H1 (cell line): ENCODE measurements around the gene FAM193A. TPM values are rescaled to one million over a fixed set of nuclear protein-coding genes. Genes with fewer than 3 reads are reported as not detected.

Experiments used
- CTCF ChIA-PET: fragments of 300-600 bp; sonication (Branson Sonifier 250); formaldehyde crosslinking; loops from one replicate; lab custom pipeline; 2021; ENCODE audit not compliant: partially characterized antibody; lab: Charles Lee
- POLR2A ChIA-PET: fragments of 300-600 bp; sonication (Branson Sonifier 250); formaldehyde crosslinking; loops from one replicate; lab custom pipeline; 2021; ENCODE audit warnings: inconsistent platforms; ENCODE audit not compliant: partially characterized antibody; lab: Charles Lee
- DNase-seq, 2 experiments: peaks; one replicate each; pipeline versions ENCODE4 v3.0.0 to v3.0.0-alpha.2; 2010 to 2022; ENCODE audit warnings: low spot score in 2 of 2, low read depth in 1 of 2, mixed read lengths in 1 of 2
- FAIRE-seq: peaks from 2 replicates; lab custom pipeline; 2011; peaks lifted over from hg19 to GRCh38; lab: Jason Lieb, UNC
- H2AFZ ChIP-seq: 2 replicates; pipeline ENCODE4 v1.8.1; 2012; ENCODE audit warnings: low read length, inconsistent platforms
- H2AK5ac ChIP-seq: 2 replicates; pipeline ENCODE4 v1.6.1; 2013; ENCODE audit warnings: low read depth, low read length
- H2BK120ac ChIP-seq: replicated peaks from 2 replicates; pipeline ENCODE3; 2013; ENCODE audit warnings: low read depth, low read length, inconsistent platforms
- H2BK12ac ChIP-seq: 2 replicates; pipeline ENCODE4 v1.6.1; 2013; ENCODE audit warnings: low read depth, low read length
- H2BK15ac ChIP-seq: 2 replicates; pipeline ENCODE4 v1.6.1; 2013; ENCODE audit warnings: low read length
- H2BK20ac ChIP-seq: 2 replicates; pipeline ENCODE4 v1.6.1; 2013; ENCODE audit warnings: low read length
- H2BK5ac ChIP-seq: 2 replicates; pipeline ENCODE4 v1.6.1; 2013; ENCODE audit warnings: low read depth, low read length
- H3K14ac ChIP-seq: 2 replicates; pipeline ENCODE4 v1.6.1; 2013; ENCODE audit warnings: inconsistent platforms; ENCODE audit not compliant: insufficient read length
- H3K18ac ChIP-seq: 2 replicates; pipeline ENCODE4 v1.6.1; 2013; ENCODE audit warnings: low read length; ENCODE audit errors: extremely low read depth
- H3K23ac ChIP-seq: 2 replicates; pipeline ENCODE4 v1.6.1; 2013; ENCODE audit warnings: inconsistent platforms; ENCODE audit not compliant: insufficient read length
- H3K23me2 ChIP-seq: 2 replicates; pipeline ENCODE4 v1.6.1; 2013; ENCODE audit warnings: low read depth, low read length
- H3K27ac ChIP-seq: 2 replicates; pipeline ENCODE4 v1.6.1; 2011; ENCODE audit warnings: low read depth, low read length, inconsistent platforms
- H3K27me3 ChIP-seq, 4 experiments: replicated peaks in 1 of 4; 1 replicate in 1 of 4; 2 replicates in 3 of 4; pipeline versions ENCODE4 v1.6.1 to v1.8.1; 2011 to 2013; ENCODE audit warnings: low read length in 3 of 4, mild to moderate bottlenecking in 3 of 4, inconsistent platforms in 2 of 4, mixed read lengths in 2 of 4, moderate library complexity in 1 of 4; ENCODE audit not compliant: control insufficient read depth in 3 of 4, insufficient read depth in 3 of 4; ENCODE audit errors: extremely low read depth in 1 of 4
- H3K36me3 ChIP-seq, 4 experiments: 2 replicates each; pipeline versions ENCODE4 v1.6.1 to v1.8.1; 2011 to 2013; ENCODE audit warnings: mild to moderate bottlenecking in 4 of 4, low read length in 3 of 4, moderate library complexity in 2 of 4, control low read depth in 1 of 4, inconsistent platforms in 1 of 4; ENCODE audit not compliant: insufficient read depth in 4 of 4, control insufficient read depth in 2 of 4
- H3K4ac ChIP-seq: replicated peaks from 2 replicates; pipeline ENCODE3; 2013; ENCODE audit warnings: low read length, low read depth, mixed read lengths, inconsistent platforms; ENCODE audit not compliant: insufficient read length
- H3K4me1 ChIP-seq, 4 experiments: replicated peaks in 1 of 4; 1 replicate in 1 of 4; 2 replicates in 3 of 4; pipeline versions ENCODE4 v1.6.1 to v1.8.1; 2011 to 2013; ENCODE audit warnings: low read length in 3 of 4, inconsistent platforms in 2 of 4, mixed read lengths in 1 of 4; ENCODE audit not compliant: insufficient read depth in 4 of 4, control insufficient read depth in 3 of 4
- H3K4me2 ChIP-seq, 2 experiments: 2 replicates each; pipeline versions ENCODE4 v1.6.1 to v1.8.1; 2011 to 2013; ENCODE audit warnings: low read depth in 2 of 2, low read length in 2 of 2, control low read depth in 1 of 2, inconsistent platforms in 1 of 2, mild to moderate bottlenecking in 1 of 2; ENCODE audit not compliant: insufficient read depth in 1 of 2
- H3K4me3 ChIP-seq, 4 experiments: fragments of 200-600, 300-600 bp in 1 of 4; sonication (generic), shearing (Covaris generic), sonication (Bioruptor Twin) in 1 of 4; 2 replicates each; pipeline versions ENCODE4 v1.5.1 to v1.8.1; 2011 to 2016; ENCODE audit warnings: low read length in 4 of 4, low read depth in 3 of 4, control low read depth in 2 of 4, inconsistent platforms in 2 of 4, mild to moderate bottlenecking in 2 of 4, mixed read lengths in 1 of 4, moderate library complexity in 1 of 4; ENCODE audit not compliant: insufficient read depth in 2 of 4; ENCODE audit errors: extremely low read depth in 1 of 4
- H3K56ac ChIP-seq: replicated peaks from 2 replicates; pipeline ENCODE3; 2013; ENCODE audit warnings: low read depth, mild to moderate bottlenecking, mixed read lengths, low read length, inconsistent platforms; ENCODE audit not compliant: insufficient read length
- H3K79me1 ChIP-seq: 2 replicates; pipeline ENCODE4 v1.6.1; 2013; ENCODE audit warnings: low read depth, low read length, control low read depth
- H3K79me2 ChIP-seq, 2 experiments: 2 replicates each; pipeline versions ENCODE4 v1.6.1 to v1.8.1; 2012 to 2013; ENCODE audit warnings: low read length in 2 of 2, mild to moderate bottlenecking in 2 of 2, inconsistent platforms in 1 of 2; ENCODE audit not compliant: insufficient read depth in 2 of 2, control insufficient read depth in 1 of 2
- H3K9ac ChIP-seq, 4 experiments: replicated peaks in 1 of 4; 1 replicate in 1 of 4; 2 replicates in 3 of 4; pipeline versions ENCODE4 v1.6.1 to v1.8.1; 2011 to 2013; ENCODE audit warnings: low read depth in 3 of 4, low read length in 3 of 4, control low read depth in 2 of 4, mild to moderate bottlenecking in 2 of 4, moderate library complexity in 2 of 4, inconsistent platforms in 1 of 4; ENCODE audit errors: extremely low read depth in 1 of 4
- H3K9me3 ChIP-seq, 2 experiments: 2 replicates each; pipeline versions ENCODE4 v1.6.1 to v1.8.1; 2012 to 2013; ENCODE audit warnings: mild to moderate bottlenecking in 2 of 2, moderate library complexity in 2 of 2, control low read depth in 1 of 2, inconsistent platforms in 1 of 2, low read depth in 1 of 2, low read length in 1 of 2, mixed read lengths in 1 of 2; ENCODE audit not compliant: insufficient read depth in 2 of 2
- H4K20me1 ChIP-seq, 2 experiments: replicated peaks in 1 of 2; 2 replicates each; pipeline versions ENCODE3 to v1.8.1; 2011 to 2013; ENCODE audit warnings: inconsistent platforms in 2 of 2, low read length in 2 of 2, mild to moderate bottlenecking in 1 of 2; ENCODE audit not compliant: insufficient read depth in 2 of 2, control insufficient read depth in 1 of 2
- H4K5ac ChIP-seq: 2 replicates; pipeline ENCODE4 v1.6.1; 2013; ENCODE audit warnings: low read length, low read depth, mixed read lengths, inconsistent platforms; ENCODE audit not compliant: insufficient read length
- H4K8ac ChIP-seq: 2 replicates; pipeline ENCODE4 v1.8.0; 2013; ENCODE audit warnings: mild to moderate bottlenecking, moderate library complexity, low read length, inconsistent platforms; ENCODE audit not compliant: insufficient read depth; ENCODE audit errors: extremely low read depth
- H4K91ac ChIP-seq: replicated peaks from 2 replicates; pipeline ENCODE3; 2013; ENCODE audit warnings: low read length, mixed read lengths, inconsistent platforms; ENCODE audit not compliant: insufficient read length
- BACH1 ChIP-seq: IDR thresholded peaks from 2 replicates; pipeline ENCODE4 v1.6.1; 2012; ENCODE audit warnings: low read length, improper control_type of control experiment
- CBX5 ChIP-seq: fragments of 300-800, 300-1000 bp; sonication (generic); IDR thresholded peaks from 2 replicates; pipeline ENCODE4 v1.7.1; 2016; ENCODE audit warnings: antibody characterized with exemption, low read length, low read depth
- CHD1 ChIP-seq: IDR thresholded peaks from 2 replicates; pipeline ENCODE4 v1.6.1; 2012; ENCODE audit warnings: low read depth, low read length, improper control_type of control experiment
- CHD2 ChIP-seq: IDR thresholded peaks from 2 replicates; pipeline ENCODE4 v1.6.1; 2012; ENCODE audit warnings: low read length, improper control_type of control experiment
- EGR1 ChIP-seq: IDR thresholded peaks from 2 replicates; pipeline ENCODE4 v1.6.1; 2011; ENCODE audit warnings: low read depth, low read length, borderline replicate concordance
- FOSL1 ChIP-seq: IDR thresholded peaks from 2 replicates; pipeline ENCODE4 v1.6.1; 2011; ENCODE audit warnings: mild to moderate bottlenecking, low read depth, low read length, moderate library complexity; ENCODE audit not compliant: insufficient read depth
- JUN ChIP-seq: IDR thresholded peaks from 2 replicates; pipeline ENCODE4 v1.6.1; 2011; ENCODE audit warnings: low read depth, mild to moderate bottlenecking, improper control_type of control experiment, low read length
- POLR2A ChIP-seq, 2 experiments: IDR thresholded peaks; 1 replicate in 1 of 2; 2 replicates in 1 of 2; pipeline ENCODE4 v1.6.1; 2011; ENCODE audit warnings: low read depth in 2 of 2, low read length in 2 of 2, mild to moderate bottlenecking in 2 of 2; ENCODE audit errors: control extremely low read depth in 1 of 2
- SUZ12 ChIP-seq: fragments of 200-600 bp; sonication (generic); IDR thresholded peaks from 2 replicates; pipeline ENCODE4 v1.6.1; 2012; ENCODE audit warnings: mild to moderate bottlenecking, inconsistent platforms, low read length, moderate library complexity, mixed read lengths
- WGBS, 2 experiments: shearing (Covaris generic) in 1 of 2; methylation state at CpG; one replicate each; pipeline versions ENCODE4 v1.1.6 to v1.1.7; 2013 to 2015; ENCODE audit warnings: low lambda C conversion rate in 2 of 2, mixed read lengths in 2 of 2, inconsistent platforms in 1 of 2, low coverage in 1 of 2, missing lambda C conversion rate in 1 of 2; ENCODE audit not compliant: insufficient replicate concordance in 2 of 2, insufficient coverage in 1 of 2, insufficient read length in 1 of 2; ENCODE audit errors: extremely low coverage in 1 of 2, missing lambda C conversion rate in 1 of 2; 5-methylcytosine and 5-hydroxymethylcytosine counted together
- polyA plus RNA-seq, 7 experiments: library from polyadenylated mRNA; depleted of rRNA in 3 of 7; stranded (reverse) in 5 of 7; unstranded in 2 of 7; fragments of >200 nt in 5 of 7; fragments of 200-250 nt in 2 of 7; gene quantifications; 1 replicate in 5 of 7; 2 replicates in 1 of 7; 4 replicates in 1 of 7; pipeline versions ENCODE4 v1.2.1 to v1.2.3, GENCODE V29; 2011 to 2013; ENCODE audit warnings: missing spikeins in 2 of 7, mixed read lengths in 2 of 7
- total RNA-seq: library from RNA; stranded (reverse); fragmentation: NEBNext Ultra II Directional; extraction: Animal tissue kit (Norgen Biotek cat#: 25700); gene quantifications from 2 replicates; pipeline ENCODE4 v1.2.1, GENCODE V29; 2021

The FAM193A gene
- total and polyA plus RNA-seq, 2 of the 8 experiments (the other 6 are each of a cell fraction or from before 2014, with no cell fraction given) = 8.7 to 26.2 TPM

GRCh38 chr4:2623442-2623841 lies 87.0 kb downstream of the FAM193A start:
- Histone ChIP-seq H3K4ac (peak overlapping the region; percentile 49), H3K27me3 (no peaks in the 10 kb centered on the region), H3K23ac (no peak overlapping the region), H2BK120ac (no peak overlapping the region), H2BK20ac (no peak overlapping the region), H2BK5ac (no peak overlapping the region), H3K4me2 (no peak overlapping the region), H4K5ac (peak overlapping the region; percentile 27), H3K9ac (no peak overlapping the region), H3K4me3 (no peak overlapping the region), H2BK15ac (0 out of 2 replicates have a peak overlapping the region, but pooled peaks have one; percentile 61), H3K9me3 (no peaks in the 10 kb centered on the region), H3K27ac (no peak overlapping the region; the same call in 1 of the 2 replicates), H3K79me2 (peaks cover 0 to 52% of the 10 kb centered on the region in 2 experiments; a peak in 2 of 4 replicates), H3K36me3 (peaks cover 5 to 16% (median 8%) of the 10 kb centered on the region in 4 experiments; a peak in 6 of 8 replicates), H2AK5ac (no peak overlapping the region), H3K79me1 (peaks cover 3% of the 10 kb centered on the region), H3K14ac (no peak overlapping the region), H3K23me2 (no peaks in the 10 kb centered on the region), H4K20me1 (peaks cover 0 to 10% of the 10 kb centered on the region in 2 experiments), H4K8ac (no peak overlapping the region), H2BK12ac (no peak overlapping the region), H2AFZ (no peak overlapping the region), H3K56ac (no peak overlapping the region), H3K18ac (no peak overlapping the region), H4K91ac (no peak overlapping the region), H3K4me1 (peaks cover 0 to 12% (median 5%) of the 10 kb centered on the region in 4 experiments; a peak in 4 of 7 replicates)
- 99% methylated on average over 6 of the region's 6 CpGs; no CpG with 5 or more reads in 1 of the 2 experiments for WGBS, 2 experiments
- POLR2A ChIA-PET = interaction anchor here (0.6 to 1.5 kb wide), 3 partner anchors 26 to 312 kb away, joined by 3 to 4 read pairs (median 3); no protein-coding TSS in a partner anchor
- no peak for DNase-seq
- FAIRE-seq = no peak
- no peak for TF ChIP-seq CBX5
- TF ChIP-seq JUN = no peak
- TF ChIP-seq CHD1 = no peak
- no peak for TF ChIP-seq SUZ12
- no peak for TF ChIP-seq EGR1
- TF ChIP-seq POLR2A (IDR thresholded peaks at IDR 0.05; ENCODE audit: control extremely low read depth in 1 of 2, low read depth in 2 of 2, low read length in 2 of 2) = no peak
- TF ChIP-seq FOSL1 = no peak
- no peak for TF ChIP-seq CHD2
- no peak for TF ChIP-seq BACH1
- CTCF ChIA-PET = interaction anchor here (1.6 kb wide), 1 partner anchor 45 kb away, joined by 4 read pairs; no protein-coding TSS in a partner anchor
